Stimulated activated CD8-positive, alpha-beta memory T cell treated with anti-CD3 and anti-CD28 coated beads, Interleukin-7, amount 100 ng/mL, for 24 hours (primary cell): Measurements from ENCODE around the gene KDELR3.

ENCODE experiments used
- DNase-seq: peaks from one replicate; pipeline ENCODE4 v3.0.0-alpha.2; 2020; ENCODE audit warnings: low read depth

The KDELR3 gene

GRCh38 chr22:38482662-38483308 lies 14.9 kb downstream of the KDELR3 start:
- no peak for DNase-seq

DNA sequence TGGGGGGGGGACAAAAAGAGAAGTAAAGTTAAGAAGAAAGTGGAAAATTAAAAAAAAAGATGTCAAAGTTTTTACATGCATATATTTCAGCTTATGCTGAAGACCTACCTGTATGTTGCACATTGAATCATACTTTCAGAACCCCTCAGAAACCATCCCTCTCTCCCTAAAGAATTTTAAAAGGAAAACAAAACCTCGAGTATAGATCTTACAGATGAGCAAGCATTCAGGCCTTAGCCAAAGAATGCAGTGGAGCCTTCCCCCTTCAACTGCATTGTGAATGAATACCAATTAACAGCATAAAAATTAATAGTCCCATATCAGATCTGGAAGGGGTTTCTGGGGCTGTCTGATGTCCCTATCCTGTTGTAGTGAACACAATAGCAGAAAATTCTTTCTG lies 16.3 kb downstream of the KDELR3 start:
- no peak for DNase-seq

DNA sequence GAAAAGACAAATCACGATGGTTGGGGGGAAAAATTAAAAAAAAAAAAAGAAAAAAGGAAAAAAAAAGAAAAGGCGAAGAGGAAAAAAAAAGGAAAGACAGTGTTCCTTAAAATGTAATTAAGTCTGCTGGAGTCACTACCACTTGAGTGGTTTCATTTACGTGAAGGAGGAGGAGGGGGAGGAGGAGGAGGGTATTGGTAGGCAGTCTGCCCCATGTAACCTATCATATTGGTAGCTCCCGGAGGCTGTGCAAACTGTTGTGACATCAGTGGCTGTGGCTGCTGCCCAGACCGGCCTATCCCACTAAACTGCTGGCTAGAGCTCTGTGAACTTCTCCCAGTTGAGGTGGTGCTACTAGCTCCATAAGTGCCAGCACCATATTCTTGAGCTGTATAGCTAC lies 17.9 kb downstream of the KDELR3 start:
- DNase-seq: no peak

GRCh38 chr22:38487946-38488345 lies 20.1 kb downstream of the KDELR3 start:
- no peak for DNase-seq

DNA sequence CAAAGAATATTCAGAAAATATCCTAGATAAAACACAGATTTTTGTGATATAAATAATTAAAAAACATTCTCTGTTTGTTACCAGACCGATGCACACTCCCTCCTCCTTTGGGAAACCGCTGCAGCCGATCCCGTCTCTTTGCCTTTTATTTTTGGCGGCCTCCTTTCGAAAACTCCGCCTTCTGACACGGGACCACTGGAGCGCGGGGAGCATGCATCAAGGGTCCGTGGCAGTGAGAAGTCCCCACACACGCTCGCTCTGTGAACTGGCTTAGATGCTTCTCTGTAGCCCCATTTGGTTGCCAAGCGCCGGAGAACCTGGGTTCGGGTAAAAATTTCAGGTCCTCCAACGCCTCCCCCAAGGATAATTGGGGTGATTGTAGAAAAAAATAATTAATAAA lies 21.2 kb downstream of the KDELR3 start:
- DNase-seq: no peak

- DNase-seq: no peak
These were observed 21.8 kb downstream of the KDELR3 start for GRCh38 chr22:38489561-38490145.

GRCh38 chr22:38490475-38490874 lies 22.6 kb downstream of the KDELR3 start:
- no peak for DNase-seq

DNA sequence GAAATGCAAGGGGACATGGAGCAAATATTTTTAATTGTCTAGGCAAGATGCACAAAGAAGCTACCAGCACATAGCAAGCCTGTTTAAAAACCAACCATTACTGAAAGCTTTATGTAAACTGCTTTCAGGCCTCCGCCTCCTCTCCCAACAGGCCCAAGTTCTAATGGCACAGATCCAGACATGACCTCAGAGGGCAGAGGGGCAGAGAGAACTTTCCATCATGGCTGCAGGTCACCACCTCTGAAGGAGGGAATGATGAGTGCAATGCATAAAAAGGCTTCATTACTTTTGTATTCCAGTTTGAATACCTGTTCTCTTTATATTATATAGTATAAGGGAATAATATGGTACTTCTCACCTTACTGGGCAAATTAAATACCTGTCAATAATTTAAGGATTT lies 23.0 kb downstream of the KDELR3 start:
- DNase-seq: no peak

DNA sequence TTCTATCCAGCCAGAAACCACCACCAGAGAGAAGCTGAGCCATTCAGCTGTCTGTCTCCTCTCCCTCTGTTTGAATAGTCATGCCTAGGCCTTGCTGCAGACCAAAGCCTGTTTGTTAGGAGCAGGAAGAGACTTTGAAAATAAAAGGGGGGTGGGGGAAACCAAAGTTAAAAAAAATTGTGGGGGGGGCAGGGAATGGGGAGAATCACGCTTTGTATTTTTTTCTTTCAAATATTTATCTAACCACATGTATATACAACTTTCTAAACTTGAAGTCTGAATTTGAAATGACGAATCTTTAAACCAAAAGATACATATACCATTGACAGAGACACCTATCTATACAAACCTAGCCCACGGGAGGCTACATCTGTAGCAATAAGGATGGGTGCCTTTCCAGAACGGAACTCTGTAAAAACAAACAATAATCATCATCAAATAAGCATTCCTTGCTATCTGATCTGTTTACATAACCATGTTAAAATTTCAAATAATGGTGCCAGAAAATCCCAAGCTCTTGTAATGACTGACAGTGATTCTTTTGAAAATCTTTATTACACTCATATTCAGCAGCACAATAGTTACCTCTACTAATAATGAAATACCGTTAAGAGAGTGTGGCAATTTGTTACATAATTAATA lies 23.9 kb downstream of the KDELR3 start:
- DNase-seq: no peak

GRCh38 chr22:38494498-38494897 lies 26.6 kb downstream of the KDELR3 start:
- no peak for DNase-seq

DNA sequence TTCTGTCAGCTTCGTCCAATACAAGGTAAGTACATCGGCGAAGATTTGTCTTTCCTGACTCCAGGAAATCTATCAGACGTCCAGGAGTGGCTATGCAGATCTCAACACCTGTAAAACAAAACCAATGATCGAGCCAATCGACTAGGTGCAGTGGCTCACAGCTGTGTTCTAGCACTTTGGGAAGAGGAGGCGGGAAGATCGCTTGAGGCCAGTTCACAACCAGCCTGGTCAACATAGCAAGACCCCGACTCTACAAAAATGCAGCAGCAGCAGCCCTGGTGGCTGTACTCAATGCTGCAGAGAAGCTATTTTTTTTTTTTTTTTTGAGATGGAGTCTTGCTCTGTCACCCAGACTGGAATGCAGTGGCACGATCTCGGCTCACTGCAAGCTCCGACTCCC lies 27.0 kb downstream of the KDELR3 start:
- DNase-seq: no peak

GRCh38 chr22:38497869-38498268 lies 30.0 kb downstream of the KDELR3 start:
- no peak for DNase-seq

GRCh38 chr22:38501797-38502672 lies 34.1 kb downstream of the KDELR3 start:
- DNase-seq: no peak

- no peak for DNase-seq
These were observed 35.1 kb downstream of the KDELR3 start for GRCh38 chr22:38503021-38503420.

GRCh38 chr22:38504731-38505540 lies 37.0 kb downstream of the KDELR3 start:
- peak; percentile 12 for DNase-seq

- peak; percentile 38 for DNase-seq
These were observed 37.7 kb downstream of the KDELR3 start for GRCh38 chr22:38505541-38506117.

DNA sequence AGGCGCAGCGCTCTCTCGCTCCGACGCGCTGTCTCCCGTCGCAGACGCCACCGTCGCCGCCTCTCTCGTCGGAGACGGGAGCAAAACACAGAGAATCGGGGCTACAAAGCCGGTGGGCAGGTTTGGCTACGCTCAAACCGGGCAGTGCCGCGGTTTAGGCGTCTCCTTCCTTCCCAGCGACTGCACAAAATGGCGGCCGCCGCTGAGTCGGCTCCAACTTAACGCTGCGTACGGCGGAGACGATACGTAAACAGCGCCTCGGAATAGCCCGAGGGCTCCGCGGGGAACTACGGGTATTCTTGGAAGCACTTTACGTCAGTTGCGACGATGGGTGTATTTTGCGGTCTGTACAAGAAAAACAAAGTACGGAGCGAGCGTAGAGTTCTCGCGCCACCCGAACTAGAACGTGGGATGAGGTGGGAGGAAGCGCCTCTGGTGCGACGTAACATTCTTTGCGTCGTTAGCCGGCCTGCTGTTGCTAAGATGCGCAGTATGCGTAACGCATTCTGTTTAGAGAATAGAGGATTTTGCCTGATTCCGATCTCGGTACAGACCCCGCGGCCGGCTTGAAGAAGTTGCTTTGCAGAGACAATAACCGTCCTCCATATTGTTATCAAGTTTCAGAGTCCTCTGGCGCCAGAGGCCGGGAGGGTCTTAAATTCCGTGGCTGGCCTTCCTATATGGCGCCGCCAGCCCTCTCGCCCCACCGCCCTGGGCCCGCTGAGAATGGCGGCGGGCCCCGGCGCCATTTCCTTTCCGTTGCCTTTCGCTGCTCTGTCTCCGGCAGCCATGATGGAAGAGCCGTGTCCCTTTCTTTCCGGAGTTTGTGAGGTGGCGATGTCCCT lies 38.4 kb downstream of the KDELR3 start, which contains the start of gene DDX17:
DDX17 (minus strand) TSS at position 194 of the 845 bp plus-strand sequence.
- DNase-seq: peak; percentile 86

DNA sequence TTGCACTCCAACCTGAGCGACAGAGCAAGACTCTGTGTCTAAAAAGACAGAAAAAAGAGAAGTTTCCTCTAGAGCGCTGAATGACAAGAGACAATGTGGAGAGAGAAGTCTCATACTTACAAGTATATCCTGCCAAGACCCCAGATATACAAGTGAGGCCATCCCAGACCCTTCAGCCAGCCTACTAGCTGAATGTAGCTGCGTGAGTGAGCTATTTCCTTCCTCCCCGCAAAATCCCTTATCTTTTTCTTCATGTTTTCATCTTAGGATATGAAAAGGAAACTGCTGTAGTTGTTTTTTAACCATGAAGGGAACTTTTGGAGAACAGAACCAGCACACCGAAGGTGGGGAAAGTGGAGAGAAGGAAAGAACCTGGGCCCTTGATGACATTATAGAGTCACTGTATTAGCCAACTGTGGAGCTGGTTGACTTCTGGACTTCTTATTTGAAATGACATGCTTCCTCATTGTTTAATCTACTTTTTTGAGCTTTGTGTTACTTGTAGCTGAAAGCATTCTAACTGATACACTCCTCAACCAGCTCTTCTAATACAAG lies 42.6 kb downstream of the KDELR3 start:
- no peak for DNase-seq

DNA sequence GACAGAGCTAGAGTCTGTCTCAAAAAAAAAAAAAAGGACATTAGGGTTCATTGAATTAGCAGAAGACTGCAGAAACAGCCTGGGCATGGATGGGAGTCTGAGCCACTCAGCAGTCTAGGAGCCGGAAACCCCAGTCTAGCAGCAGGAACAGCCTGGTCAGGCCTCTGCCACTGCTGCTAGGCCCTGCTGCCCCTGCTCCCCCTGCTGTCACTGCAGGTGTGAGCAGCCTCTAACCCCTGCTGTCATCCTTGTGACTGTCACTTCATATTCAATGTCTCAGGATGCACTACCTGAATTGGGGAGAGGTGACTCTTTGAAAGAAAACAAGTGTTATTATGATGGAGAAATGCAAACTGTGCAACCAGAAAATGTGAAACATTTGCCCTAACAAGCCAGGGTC lies 45.2 kb downstream of the KDELR3 start:
- DNase-seq: no peak

DNA sequence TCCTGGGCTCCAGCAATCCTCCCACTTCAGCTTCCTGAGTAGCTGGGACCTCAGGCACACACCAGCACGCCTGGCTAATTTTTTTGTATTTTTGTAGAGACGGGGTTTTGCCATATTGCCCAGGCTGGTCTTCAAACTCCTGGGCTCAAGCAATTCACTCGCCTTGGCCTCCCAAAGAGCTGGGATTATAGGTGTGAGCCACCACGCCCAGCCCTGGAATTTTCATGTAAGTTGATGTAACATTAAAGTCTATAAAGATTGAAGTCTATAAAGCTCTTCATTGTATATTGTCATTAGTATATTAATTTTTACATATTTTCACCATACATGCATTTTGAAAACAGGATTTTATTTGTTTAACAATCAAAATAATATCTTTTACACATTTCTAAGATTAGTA lies 50.7 kb downstream of the KDELR3 start:
- DNase-seq: no peak
